ENCODE measurements around the gene CDCP1.

Gene CDCP1

GRCh38 chr3:45153658-45154437, 7.7 kb upstream of the CDCP1 start:
- DNase-seq (ENCODE audit: low read depth): no peak
- H3K4me3 ChIP-seq (ENCODE audit: low read depth, low read length): no peak overlapping the region
- TF ChIP-seq, protein P1, sequence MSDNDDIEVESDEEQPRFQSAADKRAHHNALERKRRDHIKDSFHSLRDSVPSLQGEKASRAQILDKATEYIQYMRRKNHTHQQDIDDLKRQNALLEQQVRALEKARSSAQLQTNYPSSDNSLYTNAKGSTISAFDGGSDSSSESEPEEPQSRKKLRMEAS (IDR thresholded peaks at IDR 0.05; ENCODE audit: low read depth, low read length): no peak
- TF ChIP-seq CTCF (IDR thresholded peaks at IDR 0.05; ENCODE audit: low read depth, low read length) (no peak), POLR2A (IDR thresholded peaks at IDR 0.05; ENCODE audit: extremely low read depth, insufficient read length) (no peak), MYC (IDR thresholded peaks at IDR 0.05; ENCODE audit: low read depth, low read length) (no peak)

DNA sequence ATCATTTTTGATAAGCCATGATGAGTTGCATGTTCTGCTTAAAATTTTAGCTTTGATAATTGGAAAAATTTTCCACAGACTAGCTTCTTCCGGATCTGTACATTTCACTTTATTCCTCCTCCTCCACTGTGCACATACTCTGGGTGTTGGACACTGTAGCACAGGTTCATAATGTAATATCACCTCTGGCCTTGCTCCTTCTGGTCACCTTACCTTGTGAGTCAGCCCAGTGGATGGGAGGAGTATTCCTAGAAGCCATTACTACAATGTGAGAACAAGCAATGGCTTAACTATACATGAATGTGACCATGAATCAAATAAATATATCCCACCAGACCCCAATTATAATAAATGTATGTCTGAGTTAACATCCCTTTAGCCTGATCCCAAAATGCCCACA, 6.1 kb upstream of the CDCP1 start:
- DNase-seq (ENCODE audit: low read depth): no peak
- no peak overlapping the region for H3K4me3 ChIP-seq (ENCODE audit: low read depth, low read length)
- TF ChIP-seq, protein P1 (IDR thresholded peaks at IDR 0.05; ENCODE audit: low read depth, low read length): no peak
- TF ChIP-seq CTCF (IDR thresholded peaks at IDR 0.05; ENCODE audit: low read depth, low read length): no peak
- no peak for TF ChIP-seq MYC (IDR thresholded peaks at IDR 0.05; ENCODE audit: low read depth, low read length)
- TF ChIP-seq POLR2A (IDR thresholded peaks at IDR 0.05; ENCODE audit: extremely low read depth, insufficient read length): no peak

- no peak for TF ChIP-seq POLR2A (IDR thresholded peaks at IDR 0.05; ENCODE audit: extremely low read depth, insufficient read length)
- TF ChIP-seq, protein P1 (IDR thresholded peaks at IDR 0.05; ENCODE audit: low read depth, low read length): no peak
- TF ChIP-seq CTCF (IDR thresholded peaks at IDR 0.05; ENCODE audit: low read depth, low read length): no peak
- no peak for TF ChIP-seq MYC (IDR thresholded peaks at IDR 0.05; ENCODE audit: low read depth, low read length)
- no peak for DNase-seq (ENCODE audit: low read depth)
- no peak overlapping the region for H3K4me3 ChIP-seq (ENCODE audit: low read depth, low read length)
These were observed 4.9 kb upstream of the CDCP1 start for GRCh38 chr3:45151100-45151499.

GRCh38 chr3:45148921-45149320, 2.7 kb upstream of the CDCP1 start:
- no peak overlapping the region for H3K4me3 ChIP-seq (ENCODE audit: low read depth, low read length)
- TF ChIP-seq MYC (IDR thresholded peaks at IDR 0.05; ENCODE audit: low read depth, low read length) (no peak), POLR2A (IDR thresholded peaks at IDR 0.05; ENCODE audit: extremely low read depth, insufficient read length) (no peak), CTCF (IDR thresholded peaks at IDR 0.05; ENCODE audit: low read depth, low read length) (no peak)
- TF ChIP-seq, protein P1 (IDR thresholded peaks at IDR 0.05; ENCODE audit: low read depth, low read length): no peak
- DNase-seq (ENCODE audit: low read depth): no peak

GRCh38 chr3:45145223-45145622, 955 bp downstream of the CDCP1 start:
- no peak for DNase-seq (ENCODE audit: low read depth)
- no peak overlapping the region for H3K4me3 ChIP-seq (ENCODE audit: low read depth, low read length)
- TF ChIP-seq POLR2A (IDR thresholded peaks at IDR 0.05; ENCODE audit: extremely low read depth, insufficient read length): no peak
- no peak for TF ChIP-seq CTCF (IDR thresholded peaks at IDR 0.05; ENCODE audit: low read depth, low read length)
- no peak for TF ChIP-seq MYC (IDR thresholded peaks at IDR 0.05; ENCODE audit: low read depth, low read length)
- TF ChIP-seq, protein P1 (IDR thresholded peaks at IDR 0.05; ENCODE audit: low read depth, low read length): no peak

All from NB4 (cell line).